Nephron (organoid): ENCODE measurements around the gene CAMKK1.
A peak's percentile ranks its signal among the peaks of the same experiment; 100 is the strongest.

Source experiments
- H3K27ac Mint-ChIP-seq, 3 experiments: 2 replicates each; pipeline ENCODE4 v1.8.0; 2020; ENCODE audit warnings: mixed read lengths in 3 of 3, mild to moderate bottlenecking in 2 of 3, moderate library complexity in 1 of 3
- H3K27me3 Mint-ChIP-seq: 2 replicates; pipeline ENCODE4 v1.8.0; 2021; ENCODE audit warnings: low read depth, mild to moderate bottlenecking, moderate library complexity, mixed read lengths
- H3K36me3 Mint-ChIP-seq: 2 replicates; pipeline ENCODE4 v1.8.0; 2020; ENCODE audit warnings: low read depth, mixed read lengths
- H3K4me1 Mint-ChIP-seq: 2 replicates; pipeline ENCODE4 v1.8.0; 2020; ENCODE audit warnings: mixed read lengths
- H3K4me3 Mint-ChIP-seq, 3 experiments: 2 replicates each; pipeline ENCODE4 v1.8.0; 2020; ENCODE audit warnings: mild to moderate bottlenecking in 3 of 3, mixed read lengths in 3 of 3, moderate library complexity in 2 of 3
- H3K9me3 Mint-ChIP-seq: 2 replicates; pipeline ENCODE4 v1.8.0; 2020; ENCODE audit warnings: mixed read lengths
- CTCF ChIP-seq, 3 experiments: fragments of 200-600 bp; sonication (generic); IDR thresholded peaks; one replicate each; pipeline ENCODE4 v1.5.0; 2021; ENCODE audit warnings: antibody characterized with exemption in 3 of 3; ENCODE audit not compliant: unreplicated experiment in 3 of 3

The CAMKK1 gene

GRCh38 chr17:3905017-3905520 is 12.2 kb upstream of the CAMKK1 start:
- Mint-ChIP-seq H3K9me3 (no peaks in the 10 kb centered on the region), H3K4me1 (peaks cover 12% of the 10 kb centered on the region), H3K36me3 (no peaks in the 10 kb centered on the region), H3K4me3 (no peak overlapping the region), H3K27me3 (no peaks in the 10 kb centered on the region), H3K27ac (no peak overlapping the region)
- no peak for TF ChIP-seq CTCF (IDR thresholded peaks at IDR 0.05; ENCODE audit: unreplicated experiment in 3 of 3)

GRCh38 chr17:3904501-3904900 is 11.6 kb upstream of the CAMKK1 start:
- no peaks in the 10 kb centered on the region for H3K27me3 Mint-ChIP-seq
- no peak overlapping the region for H3K4me3 Mint-ChIP-seq

GRCh38 chr17:3903881-3904290 is 11.0 kb upstream of the CAMKK1 start:
- no peaks in the 10 kb centered on the region for H3K27me3 Mint-ChIP-seq
- H3K27ac Mint-ChIP-seq = no peak overlapping the region
- H3K4me3 Mint-ChIP-seq = no peak overlapping the region
- H3K36me3 Mint-ChIP-seq = no peaks in the 10 kb centered on the region
- no peaks in the 10 kb centered on the region for H3K9me3 Mint-ChIP-seq
- H3K4me1 Mint-ChIP-seq = peaks cover 12% of the 10 kb centered on the region
- TF ChIP-seq CTCF (IDR thresholded peaks at IDR 0.05; ENCODE audit: unreplicated experiment in 3 of 3) = no peak

More at GRCh38 chr17:3904501-3904900, 11.6 kb upstream of the CAMKK1 start:
- Mint-ChIP-seq H3K4me1 (peaks cover 12% of the 10 kb centered on the region), H3K36me3 (no peaks in the 10 kb centered on the region), H3K27ac (no peak overlapping the region), H3K9me3 (no peaks in the 10 kb centered on the region)
- TF ChIP-seq CTCF (IDR thresholded peaks at IDR 0.05; ENCODE audit: unreplicated experiment in 3 of 3) = no peak

GRCh38 chr17:3903051-3903825 is 10.4 kb upstream of the CAMKK1 start:
- no peak for TF ChIP-seq CTCF (IDR thresholded peaks at IDR 0.05; ENCODE audit: unreplicated experiment in 3 of 3)
- Mint-ChIP-seq H3K27ac (no peak overlapping the region), H3K4me3 (no peak overlapping the region), H3K9me3 (no peaks in the 10 kb centered on the region), H3K4me1 (peaks cover 12% of the 10 kb centered on the region), H3K27me3 (no peaks in the 10 kb centered on the region), H3K36me3 (no peaks in the 10 kb centered on the region)

GRCh38 chr17:3900646-3901045 is 7.8 kb upstream of the CAMKK1 start:
- H3K27me3 Mint-ChIP-seq = no peaks in the 10 kb centered on the region
- H3K4me3 Mint-ChIP-seq = no peak overlapping the region
- H3K27ac Mint-ChIP-seq = peak overlapping the region in 2 of 3 experiments; percentile 23 to 72
- no peak for TF ChIP-seq CTCF (IDR thresholded peaks at IDR 0.05; ENCODE audit: unreplicated experiment in 3 of 3)
- peaks cover 19% of the 10 kb centered on the region for H3K4me1 Mint-ChIP-seq
- no peaks in the 10 kb centered on the region for H3K36me3 Mint-ChIP-seq
- H3K9me3 Mint-ChIP-seq = no peaks in the 10 kb centered on the region

- TF ChIP-seq CTCF (IDR thresholded peaks at IDR 0.05; ENCODE audit: unreplicated experiment in 3 of 3) = no peak
- Mint-ChIP-seq H3K27ac (peak overlapping the region in 1 of 3 experiments; percentile 47), H3K9me3 (no peaks in the 10 kb centered on the region), H3K36me3 (no peaks in the 10 kb centered on the region), H3K4me1 (peaks cover 40% of the 10 kb centered on the region), H3K27me3 (no peaks in the 10 kb centered on the region), H3K4me3 (no peak overlapping the region)
These were observed 4.9 kb upstream of the CAMKK1 start for GRCh38 chr17:3897731-3898130.
